Activated CD8-positive, alpha-beta memory T cell treated with anti-CD3 and anti-CD28 coated beads for 48 hours (primary cell): Measurements from ENCODE around the gene B3GNT2.

Experiments
- DNase-seq, 3 experiments: peaks; one replicate each; pipeline ENCODE4 v3.0.0-alpha.2; 2020; ENCODE audit warnings: low read depth in 2 of 3, low spot score in 2 of 3

The B3GNT2 gene

GRCh38 chr2:62204998-62205496 lies 9.1 kb downstream of the B3GNT2 start:
- no peak for DNase-seq

- no peak for DNase-seq
These were observed 9.6 kb downstream of the B3GNT2 start for GRCh38 chr2:62205554-62205953.

DNA sequence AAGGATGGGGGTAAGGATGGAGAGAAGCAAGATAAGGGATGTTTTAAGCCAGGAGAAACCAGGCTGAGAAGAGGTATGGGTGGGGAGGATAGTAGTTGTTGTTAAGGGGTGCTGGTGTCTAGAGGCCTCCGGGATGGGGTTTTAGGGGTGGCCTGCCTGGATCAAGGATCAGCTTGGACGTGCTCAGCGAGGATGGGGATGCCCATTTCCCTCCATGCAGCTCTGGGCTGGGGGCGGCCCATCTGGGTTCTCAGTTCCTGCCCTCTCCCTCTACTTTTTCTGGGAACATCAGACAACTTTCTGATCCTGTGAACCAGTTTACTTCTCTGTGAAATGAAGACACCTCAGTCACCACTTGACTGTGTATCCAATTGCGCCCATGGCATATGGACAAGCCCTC lies 10.1 kb downstream of the B3GNT2 start:
- DNase-seq: no peak

DNA sequence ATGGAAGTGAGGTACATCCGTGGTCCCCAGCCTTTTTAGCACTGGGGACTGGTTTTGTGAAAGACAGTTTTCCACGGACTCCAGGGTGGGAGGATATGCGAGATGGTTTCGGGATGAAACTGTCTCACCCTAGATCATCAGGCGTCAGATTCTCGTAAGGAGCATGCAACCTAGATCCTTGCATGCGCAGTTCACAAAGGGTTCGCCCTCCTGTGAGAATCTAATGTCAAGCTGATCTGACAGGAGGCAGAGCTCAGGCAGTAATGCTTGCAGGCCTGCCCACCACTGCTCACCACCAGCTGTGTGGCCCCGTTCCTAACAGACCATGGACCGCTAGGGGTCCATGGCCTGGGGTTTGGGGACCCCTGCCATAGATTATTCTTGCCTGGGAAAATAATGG lies 11.6 kb downstream of the B3GNT2 start:
- no peak for DNase-seq

DNA sequence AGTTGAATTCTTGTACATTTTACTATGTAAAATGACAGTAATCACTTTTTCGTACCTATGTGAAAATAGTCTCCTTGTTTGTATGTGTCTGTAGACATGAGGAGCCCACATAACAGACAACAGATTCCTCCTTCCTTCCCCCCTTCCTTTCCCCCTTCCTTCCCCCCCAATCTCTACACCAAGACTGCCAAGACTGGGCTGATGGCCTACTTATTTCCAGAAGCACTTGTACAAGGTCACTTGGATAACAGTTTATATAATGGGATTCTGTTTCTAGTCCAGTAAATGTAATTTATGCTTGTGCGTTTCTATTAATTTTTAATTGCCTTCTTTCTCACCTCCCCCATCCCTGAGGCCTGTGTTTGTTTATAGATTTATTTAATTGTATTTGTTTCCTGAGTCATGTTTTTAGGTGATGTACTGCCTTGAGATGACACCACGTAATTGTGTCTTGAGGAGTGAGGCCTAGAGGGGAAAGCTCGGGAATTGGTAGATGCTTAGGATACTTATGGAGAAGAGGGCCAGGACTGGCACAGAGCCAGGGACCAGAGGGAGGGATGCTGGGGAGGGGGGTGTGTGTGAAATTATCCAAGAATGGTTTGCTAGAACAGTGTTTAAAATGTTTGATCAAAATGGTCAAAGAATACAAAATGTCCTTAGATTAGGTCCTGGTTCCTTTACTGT lies 12.3 kb downstream of the B3GNT2 start:
- no peak for DNase-seq

DNA sequence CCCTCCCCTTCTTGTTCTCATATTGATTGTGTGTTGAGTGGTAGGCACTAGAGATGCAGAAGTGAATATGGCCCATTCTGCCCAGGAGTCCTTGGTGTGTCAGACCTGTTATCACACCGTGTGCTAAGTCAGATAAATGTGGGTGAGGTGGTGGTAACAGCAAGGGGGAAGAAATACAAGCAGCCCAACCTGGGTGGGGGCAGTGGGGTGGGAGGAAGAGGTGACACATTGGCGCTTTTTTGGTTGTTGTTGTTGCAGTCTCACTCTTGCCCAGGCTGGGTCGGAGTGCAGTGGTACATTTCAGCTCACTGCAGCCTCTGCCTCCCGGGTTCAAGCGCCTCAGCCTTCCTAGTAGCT lies 12.8 kb downstream of the B3GNT2 start:
- DNase-seq: no peak

DNA sequence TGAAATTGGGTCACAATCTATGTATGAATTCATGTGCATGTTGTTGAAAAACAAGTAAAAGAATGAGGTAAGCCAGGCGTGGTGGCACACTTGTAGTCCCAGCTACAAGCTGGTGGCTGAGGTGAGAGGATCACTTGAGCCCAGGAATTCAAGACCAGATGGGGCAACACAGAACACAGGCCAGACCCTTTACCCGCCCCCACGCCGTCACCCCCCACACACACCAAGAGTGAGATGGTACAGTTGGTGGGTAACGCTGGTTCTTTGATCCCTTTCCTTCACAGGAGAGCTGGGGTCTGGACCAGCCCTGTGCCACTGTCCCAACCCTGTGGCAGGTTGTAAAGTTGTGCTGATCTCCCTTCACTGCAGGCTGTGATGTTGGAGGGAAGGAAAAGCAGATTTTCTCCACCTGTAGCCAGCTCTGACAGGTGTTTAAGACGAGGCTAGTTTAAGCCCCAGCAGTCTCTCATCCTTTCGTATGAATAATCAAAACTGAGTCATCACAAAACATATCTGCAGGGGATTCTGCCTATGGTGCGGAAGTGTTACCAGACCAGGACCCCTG lies 13.6 kb downstream of the B3GNT2 start:
- no peak for DNase-seq

DNA sequence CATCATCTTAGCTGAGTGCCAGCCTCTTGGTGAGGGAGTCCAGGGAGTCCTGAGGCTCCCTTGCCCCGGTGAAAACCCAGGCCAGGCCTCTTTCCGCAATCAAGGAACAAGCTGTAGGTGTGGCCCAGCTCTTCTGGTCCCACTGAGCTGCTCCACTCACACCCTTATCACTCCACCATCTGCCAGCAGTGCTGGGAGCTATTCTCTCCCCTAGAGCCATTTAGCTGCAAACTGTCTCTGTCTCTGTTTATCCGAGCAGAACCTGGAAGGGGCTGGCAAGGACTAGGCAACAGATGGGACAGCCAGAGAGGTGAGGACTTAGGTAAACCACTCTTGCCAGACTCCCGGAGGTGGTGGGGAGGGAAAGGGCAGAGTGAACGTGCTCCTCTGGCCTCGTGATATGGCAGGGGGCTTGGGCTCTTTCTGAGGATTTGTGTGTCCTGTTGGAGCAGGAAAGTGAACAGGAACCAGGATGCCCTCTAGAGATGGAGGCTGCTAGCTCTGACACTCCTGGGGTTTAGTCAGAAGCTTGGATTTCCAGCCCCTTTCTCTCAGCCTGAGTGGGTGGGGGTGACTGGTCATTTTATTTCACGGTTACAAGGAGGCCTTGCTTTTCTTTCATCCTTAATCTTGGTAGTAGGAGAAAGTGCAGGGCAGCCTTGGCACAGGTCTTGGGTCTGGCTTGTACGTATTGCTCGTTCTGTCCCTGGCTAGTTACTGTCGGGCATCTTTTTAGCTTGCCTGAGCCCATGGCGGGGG lies 19.6 kb downstream of the B3GNT2 start:
- no peak for DNase-seq

- DNase-seq: no peak
These were observed 20.2 kb downstream of the B3GNT2 start for GRCh38 chr2:62216113-62216512.

GRCh38 chr2:62216616-62217015 lies 20.7 kb downstream of the B3GNT2 start:
- DNase-seq: no peak

- DNase-seq: no peak
These were observed 21.5 kb downstream of the B3GNT2 start for GRCh38 chr2:62217421-62217820.

DNA sequence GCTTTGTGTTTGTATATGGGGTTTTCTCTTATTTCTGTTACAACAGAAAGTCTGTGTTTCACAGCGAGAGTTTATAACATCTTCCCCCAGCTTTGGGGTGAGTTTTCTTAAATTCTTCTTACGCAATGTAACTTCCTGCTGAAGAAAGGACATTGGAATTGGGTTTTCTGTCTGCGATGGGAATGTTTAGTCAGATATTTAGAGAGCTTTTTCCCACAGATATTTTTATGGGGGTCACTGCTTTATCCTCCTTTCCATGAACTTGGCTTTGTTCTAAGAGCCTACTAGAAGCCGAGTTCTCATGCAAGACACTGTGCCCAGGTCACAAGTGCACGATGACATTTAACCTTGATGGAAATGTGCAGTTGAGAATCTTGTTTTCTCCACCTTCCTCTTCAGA lies 22.1 kb downstream of the B3GNT2 start:
- no peak for DNase-seq

DNA sequence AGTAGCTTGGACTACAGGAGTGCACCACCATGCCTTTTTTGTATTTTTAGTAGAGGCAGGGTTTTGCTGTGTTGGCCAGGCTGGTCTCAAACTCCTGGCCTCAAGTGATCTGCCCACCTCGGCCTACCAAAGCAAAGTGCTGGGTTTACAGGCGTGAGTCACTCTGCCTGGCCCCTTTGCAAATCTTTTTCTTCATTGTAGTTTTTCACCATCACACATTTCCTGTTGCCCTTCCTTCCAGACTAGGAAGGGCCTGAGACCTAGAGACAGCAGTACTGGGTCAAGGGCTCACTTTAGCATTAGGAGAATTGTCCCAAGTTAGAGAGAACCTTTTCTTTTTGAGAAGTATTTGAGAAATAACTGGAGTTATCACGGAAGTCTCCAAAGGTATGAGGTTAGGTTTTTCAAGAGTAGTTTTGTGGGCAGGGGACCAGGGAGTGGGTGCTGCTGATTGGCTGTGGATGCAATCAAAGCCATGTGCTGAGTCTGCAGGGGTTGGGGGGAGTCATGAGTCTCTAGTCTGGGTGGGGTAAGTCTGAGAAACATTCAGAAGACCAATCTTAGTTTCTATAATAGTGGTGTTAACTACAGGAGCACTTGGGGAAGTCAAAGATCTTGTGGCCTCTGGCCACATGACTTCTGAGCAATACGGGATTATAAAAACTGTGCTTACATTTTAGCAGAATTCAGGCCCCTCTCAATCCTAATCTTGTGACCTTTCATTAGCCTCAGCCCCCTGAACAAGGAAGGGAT lies 23.7 kb downstream of the B3GNT2 start:
- no peak for DNase-seq

DNA sequence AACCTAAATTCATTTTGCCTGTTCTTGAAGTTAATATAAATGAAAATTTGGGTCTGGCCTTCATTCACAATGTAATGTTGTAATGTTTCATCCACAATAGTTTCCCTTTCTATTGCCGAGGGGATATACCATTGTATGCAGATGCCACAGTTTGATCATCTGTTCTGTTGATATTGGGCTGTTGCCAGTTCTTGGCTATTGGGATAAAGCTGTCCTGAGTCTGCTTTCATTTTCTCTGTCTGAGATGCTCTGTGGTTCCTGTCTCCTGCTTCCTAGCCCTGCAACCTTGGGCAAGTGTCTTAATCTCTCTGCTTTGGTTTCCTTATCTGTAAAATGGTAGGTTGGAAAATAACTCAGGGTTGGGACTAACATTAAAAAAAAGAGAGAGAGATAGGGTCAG lies 25.2 kb downstream of the B3GNT2 start:
- no peak for DNase-seq

DNA sequence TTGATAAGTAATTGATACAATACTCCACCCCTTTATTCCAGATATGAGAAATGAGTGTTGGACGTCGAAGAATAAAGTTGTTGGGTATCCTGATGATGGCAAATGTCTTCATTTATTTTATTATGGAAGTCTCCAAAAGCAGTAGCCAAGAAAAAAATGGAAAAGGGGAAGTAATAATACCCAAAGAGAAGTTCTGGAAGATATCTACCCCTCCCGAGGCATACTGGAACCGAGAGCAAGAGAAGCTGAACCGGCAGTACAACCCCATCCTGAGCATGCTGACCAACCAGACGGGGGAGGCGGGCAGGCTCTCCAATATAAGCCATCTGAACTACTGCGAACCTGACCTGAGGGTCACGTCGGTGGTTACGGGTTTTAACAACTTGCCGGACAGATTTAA lies 26.3 kb downstream of the B3GNT2 start:
- DNase-seq: no peak

DNA sequence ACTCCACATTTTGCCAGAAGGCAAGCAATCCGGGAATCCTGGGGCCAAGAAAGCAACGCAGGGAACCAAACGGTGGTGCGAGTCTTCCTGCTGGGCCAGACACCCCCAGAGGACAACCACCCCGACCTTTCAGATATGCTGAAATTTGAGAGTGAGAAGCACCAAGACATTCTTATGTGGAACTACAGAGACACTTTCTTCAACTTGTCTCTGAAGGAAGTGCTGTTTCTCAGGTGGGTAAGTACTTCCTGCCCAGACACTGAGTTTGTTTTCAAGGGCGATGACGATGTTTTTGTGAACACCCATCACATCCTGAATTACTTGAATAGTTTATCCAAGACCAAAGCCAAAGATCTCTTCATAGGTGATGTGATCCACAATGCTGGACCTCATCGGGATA lies 26.8 kb downstream of the B3GNT2 start:
- DNase-seq: no peak

DNA sequence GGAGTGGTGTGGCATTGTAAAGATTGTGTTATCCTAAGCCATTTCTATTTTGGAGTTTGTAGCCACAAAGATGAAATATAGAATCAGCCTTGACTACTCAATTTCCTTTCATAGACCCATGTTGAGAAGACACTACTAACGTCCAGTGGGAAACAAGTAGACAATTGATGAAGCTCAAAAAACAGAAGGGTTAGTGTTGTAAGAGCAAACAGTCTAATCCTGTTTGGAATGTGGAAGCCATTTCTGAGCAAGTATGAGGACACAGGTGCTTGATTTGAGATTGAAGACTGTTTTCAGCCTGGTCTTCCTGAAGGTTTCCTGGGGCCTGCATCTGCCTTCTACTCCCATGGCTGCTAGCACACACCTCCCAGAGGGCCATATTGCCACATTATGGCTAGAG lies 29.1 kb downstream of the B3GNT2 start:
- DNase-seq: no peak

GRCh38 chr2:62227386-62228075 lies 31.6 kb downstream of the B3GNT2 start:
- no peak for DNase-seq

- DNase-seq: no peak
These were observed 33.2 kb downstream of the B3GNT2 start for GRCh38 chr2:62229082-62229605.

GRCh38 chr2:62231541-62231940 lies 35.6 kb downstream of the B3GNT2 start:
- no peak for DNase-seq
